GM12864 (cell line): ENCODE data around the gene DIP2C.

ENCODE experiments used
- DNase-seq: peaks from one replicate; pipeline ENCODE4 v3.0.0-alpha.2; 2011; ENCODE audit warnings: low read depth
- H3K4me3 ChIP-seq: 2 replicates; pipeline ENCODE4 v1.5.1; 2011; ENCODE audit warnings: mild to moderate bottlenecking, low read depth, low read length, control low read depth
- TF ChIP-seq, protein P1 (sequence below): IDR thresholded peaks from 2 replicates; pipeline ENCODE4 v1.5.1; 2011; ENCODE audit warnings: low read depth, mild to moderate bottlenecking, moderate library complexity, low read length, control low read depth, inconsistent platforms; ENCODE audit errors: missing control alignments

Gene DIP2C

DNA sequence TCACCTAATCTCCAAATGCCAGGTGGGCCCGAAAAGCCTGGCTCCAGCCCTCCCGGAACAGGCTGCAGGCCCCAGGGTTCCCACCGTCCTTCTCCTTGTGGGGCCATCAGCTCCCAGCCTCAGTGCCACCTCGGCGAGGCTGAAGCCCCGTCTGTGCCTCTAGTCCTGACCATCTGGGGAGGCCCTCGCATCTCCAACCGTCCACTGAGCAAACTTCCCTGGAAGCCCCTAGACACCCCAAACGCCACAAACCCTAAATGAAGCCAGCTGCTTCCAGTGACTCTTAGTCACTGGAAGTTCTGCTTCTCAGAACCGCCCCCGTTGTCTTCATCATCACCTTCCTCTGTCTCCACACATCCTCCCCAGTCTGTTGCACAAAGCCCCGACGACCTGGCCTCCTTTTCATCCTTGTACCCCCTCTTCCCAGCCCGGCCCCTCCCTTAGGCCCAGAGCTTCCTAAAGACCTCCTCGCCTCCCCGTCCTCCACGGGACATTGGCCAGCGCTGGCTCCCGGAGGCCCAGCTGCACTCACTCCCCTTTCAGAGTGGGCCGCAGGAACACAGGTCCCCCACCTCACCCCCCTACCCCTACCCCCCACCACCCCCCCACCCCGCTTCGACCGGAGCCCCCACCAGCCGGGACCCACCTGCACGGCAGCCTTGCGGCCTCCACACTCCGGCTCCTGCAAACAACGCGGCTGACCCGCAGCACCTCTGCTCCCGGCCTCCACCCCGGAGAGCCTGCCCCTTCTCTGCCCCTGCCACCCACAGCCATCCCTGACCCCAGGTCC lies 1.1 kb upstream of the DIP2C start:
- no peak overlapping the region for H3K4me3 ChIP-seq
- no peak for DNase-seq
- TF ChIP-seq, protein P1, sequence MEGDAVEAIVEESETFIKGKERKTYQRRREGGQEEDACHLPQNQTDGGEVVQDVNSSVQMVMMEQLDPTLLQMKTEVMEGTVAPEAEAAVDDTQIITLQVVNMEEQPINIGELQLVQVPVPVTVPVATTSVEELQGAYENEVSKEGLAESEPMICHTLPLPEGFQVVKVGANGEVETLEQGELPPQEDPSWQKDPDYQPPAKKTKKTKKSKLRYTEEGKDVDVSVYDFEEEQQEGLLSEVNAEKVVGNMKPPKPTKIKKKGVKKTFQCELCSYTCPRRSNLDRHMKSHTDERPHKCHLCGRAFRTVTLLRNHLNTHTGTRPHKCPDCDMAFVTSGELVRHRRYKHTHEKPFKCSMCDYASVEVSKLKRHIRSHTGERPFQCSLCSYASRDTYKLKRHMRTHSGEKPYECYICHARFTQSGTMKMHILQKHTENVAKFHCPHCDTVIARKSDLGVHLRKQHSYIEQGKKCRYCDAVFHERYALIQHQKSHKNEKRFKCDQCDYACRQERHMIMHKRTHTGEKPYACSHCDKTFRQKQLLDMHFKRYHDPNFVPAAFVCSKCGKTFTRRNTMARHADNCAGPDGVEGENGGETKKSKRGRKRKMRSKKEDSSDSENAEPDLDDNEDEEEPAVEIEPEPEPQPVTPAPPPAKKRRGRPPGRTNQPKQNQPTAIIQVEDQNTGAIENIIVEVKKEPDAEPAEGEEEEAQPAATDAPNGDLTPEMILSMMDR, result no peak

DNA sequence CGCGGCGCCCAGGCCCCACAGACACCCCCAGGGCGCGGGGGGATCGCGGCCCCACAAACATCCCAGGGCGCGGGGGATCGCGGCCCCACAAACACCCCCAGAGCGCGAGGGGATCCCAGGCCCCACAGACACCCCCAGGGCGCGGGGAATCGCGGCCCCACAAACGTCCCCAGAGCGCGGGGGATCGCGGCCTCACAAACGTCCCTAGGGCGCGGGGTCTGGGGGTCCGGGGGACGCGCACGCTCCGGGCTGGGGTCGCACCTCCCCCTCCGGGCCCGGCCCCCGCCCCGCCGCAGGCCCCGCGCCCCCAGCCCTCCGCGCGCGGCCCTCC lies 382 bp downstream of the DIP2C start:
- TF ChIP-seq, protein P1, result no peak
- no peak overlapping the region for H3K4me3 ChIP-seq
- no peak for DNase-seq

DNA sequence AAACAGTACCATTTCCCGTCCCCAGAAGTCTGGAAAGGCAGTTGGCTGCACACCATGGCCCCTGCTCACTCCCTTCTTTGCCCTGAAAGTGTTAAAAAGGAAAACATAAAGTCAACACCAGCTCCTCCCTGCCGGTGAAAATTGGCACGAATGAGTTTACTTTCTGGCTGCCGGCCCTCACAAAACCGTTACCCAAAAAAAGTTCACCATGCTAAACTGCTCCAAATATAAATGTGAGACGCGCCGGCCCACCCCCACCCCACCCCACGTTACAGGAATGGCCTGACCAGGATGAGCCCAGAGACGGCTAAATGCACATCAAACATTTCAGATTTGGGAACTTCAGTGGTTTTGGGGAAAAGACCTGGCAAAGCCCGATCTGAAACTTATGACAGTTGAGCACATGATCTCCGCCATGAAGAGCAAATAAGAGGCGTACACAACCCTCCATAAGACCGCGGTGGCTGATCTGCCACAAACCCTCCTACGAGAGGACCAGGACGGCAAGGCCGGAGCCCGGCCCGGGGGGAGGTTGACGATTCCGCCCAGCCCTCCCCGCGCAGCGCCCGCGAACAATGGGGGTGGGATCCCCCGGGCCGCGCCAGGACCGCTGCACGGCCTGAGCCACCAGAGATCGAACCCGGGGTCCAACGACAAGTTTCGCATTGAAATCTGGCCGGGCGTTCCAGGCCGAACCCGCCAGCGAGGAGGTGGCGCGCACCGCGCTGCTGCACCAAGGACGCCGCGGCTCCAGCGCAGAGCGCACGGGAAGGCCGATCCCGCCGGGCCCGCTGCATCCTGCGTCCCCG lies 952 bp downstream of the DIP2C start:
- no peak for DNase-seq
- no peak overlapping the region for H3K4me3 ChIP-seq
- TF ChIP-seq, protein P1, result no peak

DNA sequence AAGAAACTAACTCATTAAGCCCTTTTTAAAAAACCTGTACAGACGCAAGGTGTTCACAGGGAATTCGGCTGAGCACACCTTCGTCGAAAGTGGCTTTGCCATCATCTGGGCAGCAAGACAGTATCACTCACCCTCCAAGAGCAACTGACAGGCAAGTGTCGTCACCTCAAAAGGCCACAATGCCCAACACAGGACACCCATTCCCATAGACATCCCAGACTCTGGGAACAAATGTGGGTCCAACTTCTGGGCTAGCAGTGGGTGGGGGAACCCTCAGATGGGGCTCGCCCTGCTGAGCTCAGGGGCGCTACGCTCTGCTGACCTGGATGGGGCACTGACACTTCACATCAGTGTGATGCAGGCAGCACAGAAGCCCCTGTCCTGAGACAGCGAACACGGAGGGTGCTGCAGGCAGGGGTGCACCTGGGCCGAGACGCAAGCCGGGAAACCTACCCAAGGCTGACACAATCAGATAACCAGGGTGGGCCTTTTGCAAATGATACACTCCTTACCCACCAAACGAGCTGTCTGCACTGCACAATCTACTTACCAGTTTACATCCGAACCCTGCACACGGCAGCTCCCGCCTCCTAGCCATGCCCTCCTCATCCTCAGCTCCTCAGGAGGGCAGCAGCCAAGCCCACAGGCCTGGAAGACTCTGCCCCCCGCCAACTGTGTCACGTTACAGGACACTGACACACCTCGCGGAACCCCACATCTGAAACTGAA lies 1.7 kb downstream of the DIP2C start:
- TF ChIP-seq, protein P1, result no peak
- no peak for DNase-seq
- H3K4me3 ChIP-seq, result no peak overlapping the region

DNA sequence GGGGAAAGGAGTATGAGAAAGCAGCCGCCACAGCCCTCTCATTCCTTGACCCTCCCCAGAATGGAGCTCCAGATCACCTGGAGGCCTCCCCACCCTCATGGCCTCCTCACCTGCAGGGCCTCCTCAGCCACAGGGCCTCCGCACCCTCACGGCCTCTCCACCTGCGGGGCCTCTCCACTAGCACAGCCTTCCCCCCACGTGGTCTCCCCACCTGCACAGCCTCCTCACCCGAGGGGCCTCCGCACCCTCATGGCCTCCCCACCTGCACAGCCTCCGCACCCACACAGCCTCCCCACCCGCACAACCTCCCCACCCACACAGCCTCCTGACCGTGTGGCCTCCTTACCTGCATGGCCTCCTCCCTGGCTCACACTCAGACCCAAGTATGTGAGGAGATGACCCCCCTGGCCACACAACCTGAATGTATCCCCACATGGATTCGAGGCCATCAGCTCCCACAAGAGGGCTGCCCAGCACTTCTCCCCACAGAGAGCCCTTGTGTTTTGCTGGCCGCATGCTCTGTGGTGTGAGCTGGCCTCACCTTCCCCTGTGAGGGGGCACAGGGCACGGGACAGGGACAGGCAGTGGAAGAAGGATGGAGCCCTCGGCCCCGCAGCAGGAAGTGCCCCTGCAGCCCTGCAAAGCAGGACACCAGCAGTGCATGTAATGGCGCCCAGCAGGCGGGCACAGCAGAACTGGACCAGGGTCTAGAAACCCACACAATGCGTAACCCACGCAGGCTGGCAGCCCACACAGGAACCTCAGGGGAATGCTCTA lies 3.1 kb downstream of the DIP2C start:
- H3K4me3 ChIP-seq, result no peak overlapping the region
- no peak for DNase-seq
- TF ChIP-seq, protein P1, result no peak

DNA sequence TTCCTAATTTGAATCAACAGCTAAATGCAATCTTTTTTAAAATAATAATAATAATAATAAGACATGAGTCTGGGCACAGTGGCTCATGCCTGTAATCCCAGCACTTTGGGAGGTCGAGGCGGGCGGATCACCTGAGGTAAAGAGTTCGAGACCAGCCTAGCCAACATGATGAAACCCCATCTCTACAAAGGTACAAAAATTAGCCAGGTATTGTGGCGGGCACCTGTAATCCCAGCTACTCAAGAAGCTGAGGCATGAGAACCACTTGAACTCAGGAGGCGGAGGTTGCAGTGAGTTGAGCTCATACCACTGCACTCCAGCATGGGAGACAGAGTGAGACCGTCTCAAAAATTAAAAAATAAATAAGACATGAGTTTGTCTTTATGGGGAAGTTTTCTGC lies 3.9 kb downstream of the DIP2C start:
- TF ChIP-seq, protein P1, result no peak
- no peak overlapping the region for H3K4me3 ChIP-seq
- DNase-seq, result no peak
